ENCODE results near the gene CDYL.

Gene CDYL

DNA sequence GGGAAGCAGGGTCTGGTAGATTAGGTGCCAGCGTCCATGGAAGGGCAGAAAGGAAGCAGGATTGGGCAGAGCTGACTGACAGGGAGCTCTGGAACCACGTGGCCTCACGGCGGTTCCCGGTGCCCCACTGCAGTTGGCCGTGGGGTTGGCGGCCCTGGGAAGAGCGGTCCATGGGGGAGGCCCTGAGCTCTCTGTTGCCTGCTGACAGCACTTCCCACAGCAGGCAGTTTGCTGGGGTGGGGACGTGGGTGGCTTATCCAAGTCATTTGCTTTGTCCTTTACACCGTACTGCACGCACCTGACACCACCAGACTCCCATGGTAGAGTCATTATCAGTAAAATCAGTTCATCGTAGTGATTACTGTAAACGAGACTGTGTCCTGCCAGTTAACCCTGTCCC is 171.5 kb downstream of the CDYL start:
- TF ChIP-seq, protein P1, sequence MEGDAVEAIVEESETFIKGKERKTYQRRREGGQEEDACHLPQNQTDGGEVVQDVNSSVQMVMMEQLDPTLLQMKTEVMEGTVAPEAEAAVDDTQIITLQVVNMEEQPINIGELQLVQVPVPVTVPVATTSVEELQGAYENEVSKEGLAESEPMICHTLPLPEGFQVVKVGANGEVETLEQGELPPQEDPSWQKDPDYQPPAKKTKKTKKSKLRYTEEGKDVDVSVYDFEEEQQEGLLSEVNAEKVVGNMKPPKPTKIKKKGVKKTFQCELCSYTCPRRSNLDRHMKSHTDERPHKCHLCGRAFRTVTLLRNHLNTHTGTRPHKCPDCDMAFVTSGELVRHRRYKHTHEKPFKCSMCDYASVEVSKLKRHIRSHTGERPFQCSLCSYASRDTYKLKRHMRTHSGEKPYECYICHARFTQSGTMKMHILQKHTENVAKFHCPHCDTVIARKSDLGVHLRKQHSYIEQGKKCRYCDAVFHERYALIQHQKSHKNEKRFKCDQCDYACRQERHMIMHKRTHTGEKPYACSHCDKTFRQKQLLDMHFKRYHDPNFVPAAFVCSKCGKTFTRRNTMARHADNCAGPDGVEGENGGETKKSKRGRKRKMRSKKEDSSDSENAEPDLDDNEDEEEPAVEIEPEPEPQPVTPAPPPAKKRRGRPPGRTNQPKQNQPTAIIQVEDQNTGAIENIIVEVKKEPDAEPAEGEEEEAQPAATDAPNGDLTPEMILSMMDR (IDR thresholded peaks at IDR 0.05; ENCODE audit: low read depth, low read length, missing control alignments), result no peak
- no peak for DNase-seq (ENCODE audit: extremely low read depth, low read depth)
- no peak overlapping the region for H3K4me3 ChIP-seq (replicated peaks; ENCODE audit: low read depth, low read length)

DNA sequence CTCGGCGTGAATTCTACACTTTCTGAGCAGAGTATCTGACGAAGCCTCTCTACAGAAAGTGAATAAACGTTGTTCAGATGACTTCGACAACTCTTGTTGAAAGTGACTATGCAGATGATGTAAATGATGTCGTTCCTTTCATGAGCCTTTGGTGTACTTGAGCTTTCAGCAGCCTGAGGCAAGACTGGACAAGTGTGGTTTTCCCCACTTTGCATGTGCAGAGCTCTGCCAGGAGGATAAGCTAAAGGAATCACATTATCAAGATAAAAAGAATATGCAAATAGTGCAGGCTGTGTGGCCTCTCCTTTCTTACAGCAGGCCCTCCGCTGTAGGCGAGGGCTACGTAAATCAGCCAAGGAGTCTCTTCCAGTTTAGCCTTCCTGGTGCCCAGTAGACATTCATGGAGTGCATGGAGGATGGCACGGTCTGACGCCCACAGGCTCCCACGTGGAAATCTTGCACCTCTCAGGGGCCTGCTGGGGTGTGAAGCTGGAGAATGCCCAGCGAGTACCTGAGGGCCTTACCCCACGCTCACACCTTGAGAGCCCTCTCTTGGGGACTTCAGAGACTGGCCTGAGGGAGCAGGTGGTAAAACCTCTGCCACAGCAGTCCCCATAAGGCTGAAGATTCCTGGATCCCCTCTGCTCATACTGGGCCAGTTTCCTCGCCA is 172.7 kb downstream of the CDYL start:
- TF ChIP-seq, protein P1 (IDR thresholded peaks at IDR 0.05; ENCODE audit: low read depth, low read length, missing control alignments), result no peak
- H3K4me3 ChIP-seq (replicated peaks; ENCODE audit: low read depth, low read length), result no peak overlapping the region
- DNase-seq (ENCODE audit: extremely low read depth, low read depth), result no peak

DNA sequence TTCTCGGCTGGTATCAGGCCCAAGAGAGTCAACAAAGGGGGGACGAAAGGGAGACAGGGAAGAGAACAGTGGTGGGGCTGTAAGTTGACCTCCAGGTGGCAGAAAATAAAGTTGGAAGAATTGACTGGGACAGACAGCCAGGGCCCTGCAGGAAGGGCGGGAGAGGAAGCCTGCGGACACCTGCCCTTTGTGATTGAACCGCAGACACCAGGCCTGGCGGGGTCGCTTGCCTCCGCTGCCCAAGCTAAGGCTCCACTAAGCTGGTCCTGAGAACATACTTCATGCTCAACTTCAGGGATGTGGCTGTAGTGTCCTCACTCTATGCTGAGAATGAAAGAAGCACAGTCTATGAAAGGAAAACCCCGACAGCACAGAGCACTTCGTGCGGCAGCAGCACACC is 173.9 kb downstream of the CDYL start:
- no peak for DNase-seq (ENCODE audit: extremely low read depth, low read depth)
- TF ChIP-seq, protein P1 (IDR thresholded peaks at IDR 0.05; ENCODE audit: low read depth, low read length, missing control alignments), result no peak
- no peak overlapping the region for H3K4me3 ChIP-seq (replicated peaks; ENCODE audit: low read depth, low read length)

DNA sequence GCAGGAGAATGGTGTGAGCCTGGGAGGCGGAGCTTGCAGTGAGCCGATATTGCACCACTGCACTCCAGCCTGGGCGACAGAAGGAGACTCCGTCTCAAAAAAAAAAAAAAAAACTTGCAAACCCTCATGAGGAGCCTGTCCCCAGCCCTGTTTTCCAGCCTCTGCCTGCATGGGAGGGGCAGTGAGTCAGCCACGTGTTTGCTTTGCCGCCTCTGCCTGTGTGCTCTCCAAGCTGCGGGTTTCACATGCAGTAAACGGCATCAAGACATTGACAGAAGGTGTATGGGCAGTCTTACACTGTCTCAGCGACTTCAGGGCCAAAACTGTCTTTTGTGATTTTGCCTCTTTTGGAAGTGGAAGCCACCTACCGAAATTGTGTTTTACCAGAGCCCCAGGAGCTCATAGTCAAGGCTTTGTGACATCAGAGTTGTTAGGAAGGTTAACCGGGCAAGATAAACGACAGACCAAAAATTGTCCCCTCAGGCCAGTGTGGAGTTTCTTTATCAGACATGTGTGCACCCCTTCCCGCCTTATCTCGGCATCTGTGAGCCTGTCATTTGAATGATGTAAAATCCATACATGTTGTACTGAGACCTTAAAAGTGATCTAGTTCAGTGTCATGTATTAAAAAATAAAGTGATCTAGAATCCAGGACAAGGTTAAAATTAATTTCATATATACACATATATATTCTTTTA is 174.8 kb downstream of the CDYL start:
- no peak for DNase-seq (ENCODE audit: extremely low read depth, low read depth)
- H3K4me3 ChIP-seq (replicated peaks; ENCODE audit: low read depth, low read length), result no peak overlapping the region
- TF ChIP-seq, protein P1 (IDR thresholded peaks at IDR 0.05; ENCODE audit: low read depth, low read length, missing control alignments), result no peak

DNA sequence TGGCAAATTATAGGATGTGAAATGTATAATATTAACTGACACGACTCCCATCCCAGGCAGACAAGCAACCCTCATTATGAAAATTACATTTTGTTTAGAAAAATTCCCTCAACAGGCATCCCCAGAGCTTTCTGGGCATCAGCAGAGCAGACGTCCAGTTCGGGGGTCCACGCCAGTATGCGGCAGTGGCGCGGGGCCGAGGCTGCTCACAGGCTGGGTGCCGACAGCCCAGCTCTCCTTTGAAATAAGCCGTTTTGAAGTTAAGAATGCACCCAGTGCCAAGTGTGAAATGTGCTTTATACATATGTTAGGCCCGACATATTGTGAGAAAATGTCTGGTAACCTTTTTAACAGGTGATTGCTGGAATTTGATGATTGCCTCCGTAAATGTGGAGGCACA is 177.2 kb downstream of the CDYL start:
- no peak overlapping the region for H3K4me3 ChIP-seq (replicated peaks; ENCODE audit: low read depth, low read length)
- TF ChIP-seq, protein P1 (IDR thresholded peaks at IDR 0.05; ENCODE audit: low read depth, low read length, missing control alignments), result no peak
- DNase-seq (ENCODE audit: extremely low read depth, low read depth), result no peak

DNA sequence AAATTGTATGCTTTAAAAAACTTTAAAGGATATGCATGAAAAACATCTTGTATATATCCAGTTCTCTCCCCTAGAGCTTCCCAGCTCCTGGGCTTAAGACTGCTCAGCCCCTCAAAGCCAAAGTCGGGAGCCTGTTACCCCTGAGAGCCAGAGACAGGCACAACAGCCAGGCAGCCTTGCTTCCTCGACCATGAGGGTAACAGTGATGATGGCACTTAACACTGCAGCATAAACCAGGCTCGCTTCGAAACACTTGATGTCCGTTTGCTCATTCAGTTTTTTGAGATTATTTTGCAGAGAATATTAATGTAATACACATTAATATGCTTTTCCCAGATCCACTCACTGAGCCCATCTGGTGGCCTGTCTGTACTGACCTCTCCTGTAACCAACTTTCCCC is 180.4 kb downstream of the CDYL start:
- no peak for DNase-seq (ENCODE audit: extremely low read depth, low read depth)
- no peak overlapping the region for H3K4me3 ChIP-seq (replicated peaks; ENCODE audit: low read depth, low read length)
- TF ChIP-seq, protein P1 (IDR thresholded peaks at IDR 0.05; ENCODE audit: low read depth, low read length, missing control alignments), result no peak
